Amniotic stem cell (primary cell): ENCODE results near the gene SLC16A12.
A peak's percentile ranks its signal among the peaks of the same experiment; 100 is the strongest.

Source experiments
- DNase-seq: peaks from one replicate; lab custom pipeline; 2025; lab: John Stamatoyannopoulos, UW

The SLC16A12 gene

DNA sequence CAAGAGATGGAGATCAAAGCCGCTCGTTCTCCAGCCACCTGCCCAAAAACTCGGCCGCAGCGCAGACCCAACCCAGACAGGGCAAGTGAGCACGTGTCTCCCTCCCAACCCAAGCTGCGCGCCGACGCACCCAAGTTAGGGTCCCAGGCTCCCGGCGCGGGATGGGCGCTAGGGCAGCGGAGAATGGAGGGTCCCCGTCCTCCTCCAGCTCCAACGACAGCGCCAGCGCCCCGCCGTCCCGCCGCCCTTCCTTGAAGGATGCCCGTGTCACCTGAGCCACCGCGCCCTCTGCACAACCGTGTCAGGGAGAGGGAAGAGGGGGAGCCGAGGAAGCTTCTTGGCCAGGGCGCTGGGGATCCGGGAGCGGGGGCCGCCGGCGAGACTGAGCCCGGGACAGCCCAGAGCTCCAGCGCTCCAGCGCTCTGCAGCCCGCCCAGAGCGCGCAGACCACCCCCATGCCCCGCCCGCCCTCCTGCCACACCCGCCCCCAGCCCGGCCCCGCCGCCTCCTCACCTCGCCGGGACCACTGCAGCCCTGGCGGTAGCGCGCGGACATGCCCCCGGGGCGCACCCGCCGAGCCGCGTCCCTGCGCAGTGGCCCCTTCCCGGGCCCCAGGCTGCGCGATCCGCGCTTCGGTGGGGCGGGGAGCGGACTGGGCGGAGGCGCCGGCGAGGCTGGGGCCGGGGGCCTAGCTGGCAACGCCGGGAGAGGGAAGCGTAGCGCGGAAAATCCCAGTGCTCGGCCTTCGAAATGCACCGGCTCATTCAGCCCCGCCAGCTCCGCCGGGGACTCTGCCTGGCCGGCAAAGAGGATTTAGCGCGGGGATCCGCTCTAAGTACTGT lies at the start of gene SLC16A12:
TSS of gene SLC16A12 (minus strand) at position 424 of the 842 bp plus-strand sequence. CDS start 73,016 bp downstream, outside the sequence.
- no peak for DNase-seq

GRCh38 chr10:89582022-89582421 lies 46.6 kb upstream of the SLC16A12 start:
- no peak for DNase-seq

- no peak for DNase-seq
Observed at GRCh38 chr10:89580243-89580642, 44.8 kb upstream of the SLC16A12 start.

- no peak for DNase-seq
Observed at GRCh38 chr10:89576696-89577095, 41.3 kb upstream of the SLC16A12 start.

DNA sequence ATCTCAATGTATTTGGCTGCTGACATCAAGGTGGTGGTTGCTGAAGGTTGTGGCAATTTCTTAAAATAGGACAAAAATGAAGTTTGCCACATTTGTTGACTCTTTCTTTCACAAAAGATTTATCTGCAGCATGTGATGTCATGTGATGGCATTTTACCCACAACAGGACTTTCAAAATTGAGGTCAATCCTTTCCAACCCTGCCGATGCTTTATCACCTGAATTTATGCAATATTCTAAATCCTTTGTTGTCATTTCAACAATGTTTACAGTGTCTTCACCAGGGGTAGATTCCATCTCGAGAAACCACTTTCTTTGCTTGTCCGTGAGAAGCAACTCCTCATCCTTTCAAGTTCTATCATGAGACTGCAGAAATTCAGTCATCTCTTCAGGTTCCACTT lies 40.6 kb upstream of the SLC16A12 start:
- no peak for DNase-seq

GRCh38 chr10:89575031-89575430 lies 39.6 kb upstream of the SLC16A12 start:
- no peak for DNase-seq

- no peak for DNase-seq
Observed at GRCh38 chr10:89574368-89574767, 39.0 kb upstream of the SLC16A12 start.

DNA sequence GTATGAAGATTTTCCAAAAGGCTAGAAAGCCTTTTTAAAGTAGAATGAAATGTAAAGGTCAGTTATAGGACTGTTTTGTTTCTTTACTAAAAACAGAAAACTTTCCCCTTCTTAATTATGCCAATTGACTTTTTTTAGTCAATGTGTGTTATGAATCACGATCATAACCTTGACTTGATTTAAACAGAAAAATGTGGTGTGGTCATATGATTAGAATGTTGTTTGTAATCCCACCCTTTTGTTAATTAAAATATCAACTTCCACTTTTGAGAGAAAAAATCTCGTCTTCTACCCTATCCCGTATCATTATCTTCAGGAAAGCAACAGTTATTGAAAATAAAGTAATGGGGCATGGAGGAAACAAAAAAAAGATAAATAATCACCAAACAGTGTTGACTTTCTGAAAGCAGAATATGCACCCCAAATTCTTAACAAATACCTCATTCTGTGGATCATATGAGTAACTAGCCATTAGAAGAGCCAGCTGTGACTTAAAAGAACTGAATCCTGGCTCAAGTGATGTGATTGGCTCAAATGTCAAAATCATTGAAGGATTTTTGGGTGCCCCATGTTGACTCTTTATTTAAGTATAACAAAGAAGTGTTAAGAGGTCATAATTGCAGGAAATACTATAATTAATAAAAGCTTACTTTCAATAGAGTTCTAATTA lies 32.3 kb upstream of the SLC16A12 start:
- DNase-seq = no peak

DNA sequence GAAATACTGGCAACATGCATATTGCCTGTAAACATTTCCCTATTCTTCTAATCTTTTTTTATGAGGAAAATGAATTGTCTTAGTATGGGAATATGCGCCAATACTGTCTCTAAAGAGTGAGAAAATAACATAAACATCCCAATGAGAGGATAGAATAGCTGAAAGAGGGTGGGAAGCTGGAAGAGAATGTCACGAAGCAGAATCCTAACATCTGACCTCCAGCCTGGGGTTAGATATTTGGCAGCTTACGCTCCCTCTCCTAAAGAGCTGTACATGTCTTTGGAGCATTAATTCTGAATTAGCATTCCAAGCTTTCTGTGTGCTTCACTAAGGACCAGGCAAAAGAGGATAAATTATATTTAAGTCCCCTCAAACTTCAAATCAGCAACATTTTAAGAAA lies 31.6 kb upstream of the SLC16A12 start:
- DNase-seq = no peak

DNA sequence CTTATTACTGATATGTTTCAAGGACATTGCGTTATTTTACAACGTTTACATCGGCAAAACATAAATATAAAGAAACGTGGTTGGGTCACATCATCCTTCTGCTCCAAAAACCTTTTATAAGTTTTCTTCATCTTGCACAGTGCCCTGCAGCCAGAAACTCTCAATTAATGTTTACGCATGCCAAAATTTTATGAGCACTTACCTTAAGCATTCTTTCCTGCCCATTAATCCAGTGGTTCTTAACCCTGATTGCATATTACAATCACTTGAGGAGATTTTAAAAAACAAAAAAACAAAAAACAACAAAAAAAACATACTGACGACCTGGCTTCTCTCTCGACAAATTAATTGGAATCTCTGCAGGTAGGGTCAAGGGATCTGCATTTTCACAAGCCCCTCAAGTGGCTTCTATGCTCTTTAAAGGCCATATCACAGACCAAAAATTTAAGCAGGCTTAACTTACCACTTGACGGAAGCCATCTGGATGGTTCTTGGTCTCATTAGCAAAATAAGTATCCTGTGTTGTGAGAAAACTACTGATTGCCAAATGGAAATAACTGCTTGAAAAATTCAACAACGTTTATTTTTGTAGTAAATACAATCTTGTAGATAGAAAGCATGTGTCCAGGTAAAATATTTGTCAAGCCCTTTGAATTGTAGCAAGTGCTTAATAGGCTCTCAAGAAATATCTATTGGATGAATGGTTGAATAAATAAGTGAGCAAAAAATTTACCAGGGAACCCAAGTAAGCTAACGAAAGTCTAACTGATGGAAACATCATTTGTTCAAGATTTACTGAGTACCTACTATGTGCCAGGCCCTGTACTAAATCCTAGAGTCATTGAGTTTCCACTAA lies 30.9 kb upstream of the SLC16A12 start:
- no peak for DNase-seq

- no peak for DNase-seq
Observed at GRCh38 chr10:89565180-89565579, 29.8 kb upstream of the SLC16A12 start.

- peak; percentile 23 for DNase-seq
Observed at GRCh38 chr10:89563861-89564478, 28.6 kb upstream of the SLC16A12 start.

GRCh38 chr10:89563311-89563710 lies 27.9 kb upstream of the SLC16A12 start:
- no peak for DNase-seq

GRCh38 chr10:89556600-89556999 lies 21.2 kb upstream of the SLC16A12 start:
- no peak for DNase-seq

DNA sequence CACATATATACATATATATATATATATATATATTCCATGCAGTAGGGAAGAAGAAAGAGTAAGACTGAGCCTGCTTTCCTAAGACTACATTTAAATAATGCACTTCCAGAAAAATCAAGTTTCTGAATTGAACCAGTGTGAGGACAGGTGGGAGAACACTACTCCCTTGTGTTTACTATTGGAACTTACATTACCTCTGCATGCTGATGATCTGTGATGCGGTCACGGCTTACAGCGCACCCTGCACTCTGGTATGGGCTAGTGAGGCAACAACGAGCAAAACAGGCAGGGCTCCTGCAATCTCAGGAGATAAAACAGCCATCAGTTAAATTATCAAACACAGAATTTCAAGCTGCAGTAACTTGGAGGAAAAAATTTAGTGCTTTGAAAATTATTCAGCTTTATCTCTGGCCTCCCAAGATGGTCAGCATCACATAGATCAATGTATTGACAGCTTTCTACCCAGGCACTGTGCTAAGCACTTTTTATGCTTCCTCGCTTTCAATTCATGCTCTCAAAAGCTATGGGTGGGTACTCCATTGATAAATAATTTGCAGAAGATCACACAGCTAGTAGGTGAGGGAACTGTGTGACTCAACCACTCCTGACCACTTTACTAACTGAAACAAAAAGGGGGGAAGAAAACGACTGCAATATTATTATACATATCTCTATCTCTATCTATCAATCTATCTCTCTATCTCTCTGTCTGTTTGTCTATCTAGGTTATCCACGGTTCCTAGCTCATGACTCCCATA lies 20.5 kb upstream of the SLC16A12 start:
- DNase-seq = no peak

DNA sequence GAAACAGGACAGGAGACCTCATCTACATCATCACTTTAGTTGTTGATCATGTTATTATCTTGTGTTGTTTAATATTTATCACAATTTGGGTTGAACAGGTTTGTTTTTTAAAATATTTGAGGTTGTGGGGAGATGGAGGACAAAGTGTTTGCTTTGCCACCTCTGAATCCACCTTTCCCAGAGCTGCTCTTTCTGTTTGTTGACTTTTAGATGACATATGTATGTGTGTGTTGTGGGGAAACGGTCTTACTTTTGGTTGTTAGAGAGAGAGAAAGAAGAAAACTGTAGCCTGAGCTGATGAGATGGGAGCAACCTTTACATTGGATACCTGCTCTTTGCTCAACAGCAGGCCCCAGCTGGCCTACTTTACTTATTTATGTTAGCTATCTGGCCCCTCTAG lies 19.0 kb upstream of the SLC16A12 start:
- DNase-seq = no peak

DNA sequence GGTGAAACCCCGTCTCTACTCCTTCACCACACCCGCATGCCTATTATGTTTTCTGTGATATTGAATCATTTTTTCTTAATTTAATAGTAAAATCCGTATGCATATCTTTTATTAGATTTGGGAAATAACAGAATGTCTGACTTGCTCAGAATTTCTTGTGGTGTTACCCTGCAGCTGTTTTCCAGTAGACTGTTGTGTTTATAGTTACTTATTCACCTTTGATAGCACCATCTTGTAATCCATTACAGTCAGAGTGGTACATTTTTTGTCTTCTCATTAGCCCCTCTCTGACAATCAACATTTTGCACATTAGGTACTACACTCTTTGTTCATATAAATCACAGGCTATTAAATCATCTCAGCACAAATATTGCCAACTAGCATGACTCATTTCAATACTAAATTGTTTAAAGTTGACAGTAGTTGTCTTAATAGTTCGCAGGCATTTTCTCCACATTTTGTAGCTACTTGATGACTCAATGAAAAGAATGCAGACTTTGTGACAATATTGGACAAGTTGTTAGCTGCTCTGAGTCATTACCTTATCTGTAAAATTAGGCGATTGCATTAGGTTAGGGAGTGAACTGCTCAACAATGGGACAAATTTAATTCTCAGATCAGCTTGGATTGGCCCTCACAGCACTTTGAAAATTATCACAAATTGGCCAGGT lies 17.8 kb upstream of the SLC16A12 start:
- peak; percentile 77 for DNase-seq

DNA sequence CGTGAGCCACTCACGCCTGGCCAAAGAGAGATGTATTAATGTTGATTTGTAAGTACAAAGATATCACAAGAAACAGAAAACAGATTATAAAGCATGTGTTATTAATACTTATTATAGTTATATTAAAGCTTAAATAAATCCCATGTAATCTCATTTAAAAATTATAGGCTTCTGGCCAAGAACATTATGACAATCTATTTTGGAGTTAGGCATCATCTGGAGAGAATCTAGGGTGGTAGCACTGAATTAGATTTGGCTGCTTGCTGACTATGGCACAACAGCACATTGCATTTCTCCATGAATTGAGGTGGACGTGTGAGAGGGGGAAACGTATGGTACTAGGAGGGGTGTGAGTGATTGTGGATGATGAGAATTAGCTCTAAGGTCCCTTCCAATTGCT lies 16.8 kb upstream of the SLC16A12 start:
- DNase-seq = no peak

GRCh38 chr10:89550509-89550908 lies 15.1 kb upstream of the SLC16A12 start:
- DNase-seq = no peak

GRCh38 chr10:89549510-89549909 lies 14.1 kb upstream of the SLC16A12 start:
- no peak for DNase-seq

DNA sequence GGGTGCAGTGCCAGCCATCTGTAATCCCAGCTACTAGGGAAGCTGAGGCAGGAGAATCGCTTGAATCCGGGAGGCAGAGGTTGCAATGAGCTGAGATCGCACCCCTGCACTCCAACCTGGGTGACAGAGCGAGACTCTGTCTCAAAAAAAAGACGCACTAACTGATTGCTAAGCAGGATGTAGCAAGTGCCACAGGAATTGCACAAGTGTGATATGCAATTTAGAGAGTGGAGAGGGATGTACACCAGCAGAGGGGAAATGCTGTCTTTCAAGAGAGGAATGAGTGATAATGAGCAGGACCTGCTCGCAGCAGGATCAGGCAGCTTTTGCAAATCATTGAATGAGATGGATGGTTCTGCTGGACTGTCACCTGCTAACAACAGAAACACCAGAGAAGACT lies 13.3 kb upstream of the SLC16A12 start:
- no peak for DNase-seq
